ENCODE data around the gene DOP1A.
"Not testable (repeated sequence)": the region's sequence is repeated elsewhere in the genome, so short reads cannot be mapped to it uniquely, and the experiment has no call there.

Gene DOP1A

GRCh38 chr6:83155794-83156193 lies 88.3 kb downstream of the DOP1A start:
- DNase-seq, result no peak

- no peak for DNase-seq
Measured at GRCh38 chr6:83160167-83160566, 92.7 kb downstream of the DOP1A start.

- no peak for DNase-seq
Measured at GRCh38 chr6:83167726-83168278, 100.3 kb downstream of the DOP1A start.

DNA sequence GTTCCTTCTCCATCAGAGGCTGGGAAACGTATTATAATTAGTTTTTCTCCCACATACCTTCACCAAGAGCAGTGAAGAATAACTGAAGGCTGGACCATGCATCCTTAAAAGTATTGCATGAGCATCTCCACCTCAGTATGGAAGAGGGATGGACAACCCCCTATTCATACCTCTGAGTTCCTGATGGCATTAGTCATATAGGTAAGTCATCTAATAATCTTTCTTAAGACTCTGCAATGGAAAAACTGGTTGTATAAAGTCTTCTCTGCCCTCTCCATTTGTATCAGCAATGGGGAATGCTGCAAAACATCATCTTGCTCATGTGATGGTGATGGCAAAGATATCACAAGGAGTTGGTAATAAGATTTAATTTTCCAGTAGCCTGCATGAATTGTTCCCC lies 101.1 kb downstream of the DOP1A start:
- no peak for DNase-seq

GRCh38 chr6:83169106-83169505 lies 101.6 kb downstream of the DOP1A start:
- DNase-seq, result no peak

DNA sequence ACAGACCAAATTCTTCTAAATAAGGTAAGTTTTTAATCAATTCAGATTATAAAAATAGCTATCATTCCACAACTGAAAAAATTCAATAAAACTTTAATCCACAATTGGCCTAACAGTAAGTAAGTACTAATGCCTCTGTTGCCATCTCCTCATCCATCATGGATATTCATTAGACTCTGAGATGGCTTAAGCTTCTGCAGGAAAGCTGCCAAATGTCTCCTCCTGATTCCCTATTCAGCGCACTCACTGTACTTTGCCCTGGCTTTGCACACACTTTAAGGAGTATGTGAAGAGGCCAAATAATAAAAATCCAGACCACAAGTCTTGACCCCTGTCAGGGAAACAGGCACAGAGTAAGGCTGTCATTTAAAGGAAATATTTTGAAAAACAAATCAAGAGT lies 102.0 kb downstream of the DOP1A start:
- DNase-seq, result no peak

GRCh38 chr6:83176246-83176645 lies 108.8 kb downstream of the DOP1A start:
- no peak for DNase-seq

GRCh38 chr6:83180426-83180950 lies 113.0 kb downstream of the DOP1A start:
- no peak for DNase-seq

DNA sequence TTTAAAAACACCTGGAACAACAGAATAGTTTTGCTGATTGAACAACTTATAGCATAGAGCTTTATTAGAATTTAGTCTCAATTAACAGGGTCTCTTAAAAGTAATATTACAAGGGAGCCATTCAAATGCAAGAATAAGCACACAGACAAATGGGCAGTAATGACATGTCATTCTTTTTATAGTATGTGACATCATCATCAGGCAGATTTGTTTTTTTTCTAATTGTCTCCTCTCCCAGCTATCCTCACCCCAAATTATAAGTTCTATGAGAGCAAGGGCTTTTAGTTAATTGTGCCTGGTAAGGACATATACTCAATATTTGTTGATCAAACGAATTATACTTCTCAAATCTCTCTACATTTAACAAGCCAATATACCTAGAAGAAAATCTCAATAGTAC lies 114.6 kb downstream of the DOP1A start:
- no peak for DNase-seq

DNA sequence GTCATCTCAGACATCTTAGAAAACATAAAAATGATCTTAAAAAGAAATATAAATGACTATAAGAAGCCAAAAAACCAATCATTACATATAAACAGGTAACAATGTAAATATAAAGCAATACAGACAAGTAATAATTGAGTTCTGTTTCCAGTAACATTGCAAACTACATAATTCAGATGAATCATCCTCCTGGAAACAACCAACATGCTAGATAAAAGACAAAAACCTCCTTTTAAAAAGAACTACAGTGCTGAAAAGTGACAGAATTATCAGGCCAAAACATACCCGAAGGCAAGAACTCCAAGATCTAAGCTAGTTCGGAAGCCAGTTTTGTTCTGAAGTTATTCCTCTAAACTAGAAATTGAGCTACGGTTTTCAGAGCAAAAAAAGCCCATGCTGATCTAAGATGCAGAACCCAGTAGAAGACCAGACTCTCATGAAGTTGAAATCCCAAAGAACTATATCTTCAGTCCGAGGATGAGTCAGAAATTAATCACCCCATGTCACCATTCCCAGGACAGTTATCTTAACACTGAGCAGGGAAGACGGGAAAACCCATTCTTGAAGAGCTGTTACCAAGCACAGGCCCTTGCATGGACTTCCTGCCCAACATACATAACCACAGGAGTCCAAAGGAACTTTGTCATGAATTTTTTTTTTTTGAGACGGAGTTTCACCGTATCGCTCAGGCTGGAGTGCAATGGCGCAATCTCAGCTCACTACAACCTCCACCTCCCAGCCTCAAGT lies 115.8 kb downstream of the DOP1A start:
- DNase-seq, result no peak

- no peak for DNase-seq
Measured at GRCh38 chr6:83185096-83185495, 117.6 kb downstream of the DOP1A start.

GRCh38 chr6:83188501-83188900 lies 121.0 kb downstream of the DOP1A start:
- no peak for DNase-seq

DNA sequence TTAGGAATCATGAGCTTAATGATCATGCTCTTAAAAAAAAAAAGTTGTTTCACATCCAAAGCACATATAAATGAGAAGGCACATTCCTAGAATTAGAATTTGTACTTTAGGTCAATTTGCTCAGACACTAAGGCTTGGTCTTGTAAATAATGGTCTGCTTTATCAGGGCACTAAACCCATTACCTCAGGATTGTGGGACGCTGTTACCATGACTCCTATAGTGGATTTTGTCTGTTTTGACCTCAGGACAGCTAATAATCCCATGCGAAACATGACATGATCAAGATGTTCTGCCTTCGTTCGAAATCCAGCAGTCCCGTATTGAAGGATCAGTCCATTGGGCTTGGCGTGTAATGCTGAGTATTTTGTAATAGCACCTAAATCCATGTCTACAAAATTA lies 123.2 kb downstream of the DOP1A start:
- no peak for DNase-seq

GRCh38 chr6:83191974-83192373 lies 124.5 kb downstream of the DOP1A start:
- not testable (repeated sequence) for DNase-seq

GRCh38 chr6:83192456-83192855 lies 125.0 kb downstream of the DOP1A start:
- no peak for DNase-seq

GRCh38 chr6:83192871-83193746 lies 125.6 kb downstream of the DOP1A start, which contains the start of the genes PGM3 and RWDD2A:
PGM3 (minus strand) TSS chr6:83193265; CDS start chr6:83191012, 2,253 bp downstream.
RWDD2A (plus strand) TSS chr6:83193357; CDS start chr6:83194452, 1,095 bp downstream.
- peak; percentile 92 for DNase-seq

- DNase-seq, result peak; percentile 33
Measured at GRCh38 chr6:83193747-83194566, 126.5 kb downstream of the DOP1A start.

DNA sequence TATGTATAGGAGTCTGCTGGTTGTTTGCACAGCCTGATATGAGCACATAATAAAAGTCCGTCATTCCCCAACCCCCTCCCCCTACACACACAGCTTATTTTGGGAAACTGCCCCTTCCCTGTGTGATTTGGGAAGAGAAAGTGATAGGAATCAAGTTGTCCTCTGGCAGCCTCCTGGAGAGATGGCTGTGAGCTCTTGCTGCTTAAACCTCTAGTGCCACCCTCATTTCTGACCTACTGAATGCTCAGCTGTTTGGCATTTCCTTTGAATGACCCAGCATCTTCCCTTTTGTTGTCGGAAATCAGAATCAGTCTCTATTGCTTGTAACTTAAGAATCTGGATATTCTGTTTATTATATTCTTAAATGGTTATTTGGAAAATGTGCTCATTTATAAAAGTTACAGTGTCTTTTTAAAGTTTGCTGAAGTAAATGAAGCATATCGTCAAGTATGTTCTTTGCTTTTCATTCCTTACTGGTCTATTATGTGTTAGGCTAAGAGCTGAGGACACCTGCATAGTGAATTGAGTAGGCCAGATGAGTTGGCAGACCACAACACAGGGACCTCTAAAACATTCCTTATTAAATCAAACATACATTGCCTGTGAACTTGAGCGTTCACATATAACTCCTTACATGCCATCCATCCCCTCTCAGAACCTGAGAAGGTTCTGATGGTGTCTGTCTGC lies 131.2 kb downstream of the DOP1A start:
- DNase-seq, result no peak

DNA sequence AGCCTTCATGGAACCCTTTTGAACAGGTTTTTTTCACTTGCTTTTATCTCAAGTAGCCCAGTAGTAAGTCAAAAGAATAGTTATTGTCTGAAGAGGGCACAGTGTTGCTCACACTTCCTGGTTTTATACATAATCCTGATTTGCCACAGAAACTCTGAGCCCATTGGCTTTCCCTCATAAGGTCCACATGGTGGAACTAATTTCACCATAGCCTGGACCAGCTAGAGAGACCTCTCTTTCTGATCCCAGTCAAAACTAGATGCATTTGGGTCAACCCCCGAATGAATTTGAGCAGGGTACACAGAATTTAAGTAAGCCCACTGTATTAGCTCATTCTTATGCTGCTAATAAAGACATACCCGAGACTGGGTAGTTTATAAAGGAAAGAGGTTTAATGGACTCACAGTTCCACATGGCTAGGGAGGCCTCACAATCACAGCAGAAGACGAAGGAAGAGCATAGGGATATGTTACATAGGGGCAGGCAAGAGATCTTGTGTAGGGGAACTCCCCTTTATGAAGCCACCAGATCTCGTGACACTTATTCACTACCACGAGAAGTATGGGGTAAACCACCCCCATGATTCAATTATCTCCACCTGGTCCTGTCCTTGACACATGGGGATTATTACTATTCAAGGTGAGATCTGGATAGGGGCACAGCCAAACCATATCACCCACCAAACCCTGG lies 131.8 kb downstream of the DOP1A start:
- DNase-seq, result no peak

- no peak for DNase-seq
Measured at GRCh38 chr6:83199863-83200225, 132.4 kb downstream of the DOP1A start.

DNA sequence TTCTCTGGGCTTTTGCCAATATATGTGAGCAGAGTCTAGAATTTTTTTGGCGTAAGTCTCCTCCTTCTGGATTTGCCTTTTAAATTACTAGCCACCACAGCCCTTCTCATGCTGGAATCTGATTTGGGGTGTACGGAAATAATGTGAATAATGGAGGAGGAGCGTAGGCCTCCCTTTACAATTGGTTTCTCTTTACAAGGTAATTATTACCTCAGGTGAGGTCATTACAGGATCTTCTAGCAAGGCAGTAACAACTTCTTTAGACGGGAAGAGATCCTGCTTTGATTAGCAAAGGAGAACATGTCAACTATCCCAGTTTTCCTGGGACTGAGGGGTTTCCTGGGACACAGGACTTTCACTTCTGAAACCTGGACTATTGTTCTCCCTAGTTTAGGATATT lies 134.6 kb downstream of the DOP1A start:
- no peak for DNase-seq
